B cell (primary cell): ENCODE results near the gene PLA2G4E.

Experiments
- CTCF ChIP-seq: fragments of 200-600 bp; IDR thresholded peaks from one replicate; pipeline ENCODE4 v1.8.0; 2022; ENCODE audit warnings: antibody characterized with exemption, mild to moderate bottlenecking
- EZH2 ChIP-seq: IDR thresholded peaks from 2 replicates; pipeline ENCODE4 v1.6.1; 2012; ENCODE audit warnings: borderline replicate concordance, low read depth, mild to moderate bottlenecking, moderate library complexity, low read length; ENCODE audit not compliant: insufficient read depth, poor library complexity, severe bottlenecking

GRCh38 chr15:41993472-41994170 lies 27.2 kb downstream of the PLA2G4E start:
- no peak for TF ChIP-seq CTCF
- TF ChIP-seq EZH2 = no peak
